Measurements from ENCODE around the gene FIBP. TPM values are rescaled to one million over a fixed set of nuclear protein-coding genes. Genes with fewer than 3 reads are reported as not detected.
A peak's percentile ranks its signal among the peaks of the same experiment; 100 is the strongest.

FIBP gene
- 105 TPM for polyA plus RNA-seq (2013, experiment 1 of 2)
- polyA plus RNA-seq (2013, experiment 2 of 2), result 106 TPM

DNA sequence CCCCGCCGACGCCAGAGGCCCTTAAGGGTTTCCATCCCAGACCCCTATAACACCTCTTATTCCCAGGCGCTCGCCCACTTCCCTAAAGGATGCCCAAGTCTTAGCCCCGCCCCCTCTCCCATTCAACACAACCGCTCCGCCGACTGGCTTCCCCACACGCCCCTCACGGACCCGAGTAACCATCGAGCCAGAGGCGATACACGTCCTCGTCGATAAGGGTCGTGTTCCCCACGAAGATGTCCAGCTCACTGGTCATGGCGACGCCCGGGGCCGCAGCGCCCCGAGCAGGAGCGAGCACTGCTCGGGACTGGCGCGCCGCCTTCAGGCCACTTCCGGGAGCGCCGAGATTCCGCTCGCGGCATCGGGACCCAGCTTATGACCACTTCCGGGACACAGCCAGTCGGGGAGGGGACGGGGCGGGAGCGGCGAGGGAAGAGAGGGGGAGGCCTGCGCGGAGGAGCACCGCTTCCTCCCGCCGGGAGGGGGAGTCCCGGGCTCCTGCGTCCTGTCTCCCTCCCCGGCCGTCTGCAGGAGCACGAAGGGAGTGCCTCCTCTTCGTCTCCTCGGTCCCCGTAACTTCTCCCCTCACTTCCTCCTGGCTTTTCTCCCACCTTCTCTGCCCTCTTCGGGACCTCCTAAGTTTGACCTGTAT lies at the start of gene FIBP:
Gene FIBP, minus strand, starts transcription at position 309 of the 652 bp plus-strand sequence. Its CDS starts 53 bp downstream, at position 256.
- Histone ChIP-seq H3K79me1 (replicated peaks; ENCODE audit: low read length, poor library complexity, severe bottlenecking) (peaks cover 23% of the 10 kb centered on the region), H3K14ac (ENCODE audit: low read length in 2 of 2) (peak within 1 kb of the TSS in 1 of 2 experiments; percentile 68), H3K27me3 (ENCODE audit: control insufficient read depth in 1 of 2, insufficient read depth in 1 of 2, low read length in 2 of 2) (no peaks in the 10 kb centered on the region), H3K4ac (ENCODE audit: low read depth in 1 of 2, low read length in 2 of 2) (peak within 1 kb of the TSS; percentile 72 to 82), H3K18ac (ENCODE audit: low read depth in 1 of 2, low read length in 2 of 2) (peak within 1 kb of the TSS; percentile 82 to 93), H2AK5ac (ENCODE audit: low read length, severe bottlenecking) (peak within 1 kb of the TSS; percentile 47), H3K4me3 (ENCODE audit: insufficient read depth in 1 of 2, low read depth in 1 of 2, low read length in 2 of 2) (peak within 1 kb of the TSS; percentile 70 to 87), H3K4me2 (ENCODE audit: low read length, poor library complexity, severe bottlenecking) (peak within 1 kb of the TSS; percentile 94), H2BK5ac (ENCODE audit: low read depth, low read length, poor library complexity, severe bottlenecking) (peak within 1 kb of the TSS; percentile 80), H4K8ac (ENCODE audit: low read length) (peak within 1 kb of the TSS; percentile 88), H2BK120ac (ENCODE audit: low read depth, low read length) (peak within 1 kb of the TSS; percentile 67), H2AFZ (ENCODE audit: low read depth, low read length) (peak within 1 kb of the TSS; percentile 33), H4K91ac (ENCODE audit: low read length) (peak within 1 kb of the TSS; percentile 95), H3K4me1 (ENCODE audit: control insufficient read depth, insufficient read depth, low read depth, low read length) (peaks cover 38% of the 10 kb centered on the region), H3K9me3 (ENCODE audit: control insufficient read depth, low read length) (no peaks in the 10 kb centered on the region), H2BK15ac (ENCODE audit: low read depth, poor library complexity, severe bottlenecking) (peak within 1 kb of the TSS; percentile 36), H3K23ac (ENCODE audit: low read length in 2 of 2) (peak within 1 kb of the TSS; percentile 43 to 45), H2BK12ac (ENCODE audit: low read length in 2 of 2) (peak within 1 kb of the TSS; percentile 41 to 74), H3K27ac (ENCODE audit: low read length, poor library complexity, severe bottlenecking) (peak within 1 kb of the TSS; percentile 98), H3K36me3 (ENCODE audit: control insufficient read depth in 1 of 2, insufficient read depth in 2 of 2, low read depth in 1 of 2, low read length in 2 of 2) (peaks cover 51 to 53% of the 10 kb centered on the region in 2 experiments), H3K9ac (ENCODE audit: low read length) (peak within 1 kb of the TSS; percentile 94)
- under 1% methylated on average over 44 of the region's 57 CpGs for WGBS
- DNase-seq, result peak; percentile 98

DNA sequence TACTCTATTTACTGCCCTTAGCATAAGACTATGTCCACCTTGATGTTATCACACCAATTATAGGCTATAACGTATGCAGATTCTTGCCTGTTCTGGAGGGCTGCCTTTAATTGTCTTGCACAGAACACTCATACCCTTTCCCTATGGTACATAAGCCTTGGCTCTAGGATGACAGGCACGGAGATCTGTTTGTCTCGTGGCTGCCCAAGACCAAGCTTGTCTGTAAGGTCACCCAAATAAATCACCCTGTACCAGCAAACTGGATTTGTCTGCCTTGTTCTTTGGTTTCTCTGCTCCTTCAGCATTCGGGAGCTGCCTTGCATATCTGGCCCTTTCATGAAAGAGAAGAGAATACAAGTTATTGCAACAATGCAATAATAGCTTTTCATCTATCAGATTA lies 49.5 kb upstream of the FIBP start:
- Histone ChIP-seq H3K4me1 (ENCODE audit: control insufficient read depth, insufficient read depth, low read depth, low read length) (peaks cover 2% of the 10 kb centered on the region), H3K18ac (ENCODE audit: low read depth in 1 of 2, low read length in 2 of 2) (no peak overlapping the region)

DNA sequence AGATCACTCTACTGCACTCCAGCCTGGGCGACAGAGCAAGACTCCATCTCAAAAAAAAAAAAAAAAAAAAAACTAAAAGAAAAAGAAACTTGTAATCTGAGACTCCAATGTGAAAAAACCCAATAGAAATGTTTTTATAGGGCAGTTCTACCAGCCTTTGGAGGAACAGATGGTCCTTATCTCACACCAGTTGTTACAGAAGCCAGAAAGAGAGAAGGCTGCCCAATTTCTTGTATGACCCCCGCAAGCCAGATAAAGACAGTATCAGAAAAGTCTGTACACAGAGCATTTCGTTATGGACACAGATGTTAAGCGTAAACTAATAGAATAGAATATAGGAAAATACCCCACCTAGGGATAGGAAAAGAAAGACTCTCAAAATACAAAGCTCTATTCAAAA lies 45.7 kb upstream of the FIBP start:
- Histone ChIP-seq H3K14ac (ENCODE audit: low read length in 2 of 2) (no peak overlapping the region), H3K9me3 (ENCODE audit: control insufficient read depth, low read length) (no peaks in the 10 kb centered on the region), H3K4me1 (ENCODE audit: control insufficient read depth, insufficient read depth, low read depth, low read length) (no peaks in the 10 kb centered on the region), H3K9ac (ENCODE audit: low read length) (no peak overlapping the region), H3K18ac (ENCODE audit: low read depth in 1 of 2, low read length in 2 of 2) (no peak overlapping the region), H2AFZ (ENCODE audit: low read depth, low read length) (no peak overlapping the region), H3K23ac (ENCODE audit: low read length in 2 of 2) (no peak overlapping the region), H3K27me3 (ENCODE audit: control insufficient read depth in 1 of 2, insufficient read depth in 1 of 2, low read length in 2 of 2) (no peaks in the 10 kb centered on the region), H2BK5ac (ENCODE audit: low read depth, low read length, poor library complexity, severe bottlenecking) (no peak overlapping the region), H2BK120ac (ENCODE audit: low read depth, low read length) (no peak overlapping the region), H3K27ac (ENCODE audit: low read length, poor library complexity, severe bottlenecking) (no peak overlapping the region), H4K91ac (ENCODE audit: low read length) (no peak overlapping the region), H2AK5ac (ENCODE audit: low read length, severe bottlenecking) (no peak overlapping the region), H3K4ac (ENCODE audit: low read depth in 1 of 2, low read length in 2 of 2) (no peak overlapping the region), H3K4me2 (ENCODE audit: low read length, poor library complexity, severe bottlenecking) (no peak overlapping the region), H3K79me1 (replicated peaks; ENCODE audit: low read length, poor library complexity, severe bottlenecking) (no peaks in the 10 kb centered on the region), H3K4me3 (ENCODE audit: insufficient read depth in 1 of 2, low read depth in 1 of 2, low read length in 2 of 2) (no peak overlapping the region), H3K36me3 (ENCODE audit: control insufficient read depth in 1 of 2, insufficient read depth in 2 of 2, low read depth in 1 of 2, low read length in 2 of 2) (no peaks in the 10 kb centered on the region), H2BK12ac (ENCODE audit: low read length in 2 of 2) (no peak overlapping the region), H2BK15ac (ENCODE audit: low read depth, poor library complexity, severe bottlenecking) (no peak overlapping the region), H4K8ac (ENCODE audit: low read length) (no peak overlapping the region)
- no peak for DNase-seq
- 100% methylated on average over 1 of the region's 4 CpGs for WGBS

More for the DNA sequence above, 49.5 kb upstream of the FIBP start:
- Histone ChIP-seq H3K4ac (ENCODE audit: low read depth in 1 of 2, low read length in 2 of 2) (no peak overlapping the region), H2BK12ac (ENCODE audit: low read length in 2 of 2) (no peak overlapping the region), H3K9me3 (ENCODE audit: control insufficient read depth, low read length) (no peaks in the 10 kb centered on the region), H4K91ac (ENCODE audit: low read length) (no peak overlapping the region), H3K4me3 (ENCODE audit: insufficient read depth in 1 of 2, low read depth in 1 of 2, low read length in 2 of 2) (no peak overlapping the region), H3K79me1 (replicated peaks; ENCODE audit: low read length, poor library complexity, severe bottlenecking) (no peaks in the 10 kb centered on the region), H3K9ac (ENCODE audit: low read length) (no peak overlapping the region), H3K27me3 (ENCODE audit: control insufficient read depth in 1 of 2, insufficient read depth in 1 of 2, low read length in 2 of 2) (no peaks in the 10 kb centered on the region), H3K4me2 (ENCODE audit: low read length, poor library complexity, severe bottlenecking) (no peak overlapping the region), H2BK5ac (ENCODE audit: low read depth, low read length, poor library complexity, severe bottlenecking) (no peak overlapping the region), H2BK120ac (ENCODE audit: low read depth, low read length) (no peak overlapping the region), H2AFZ (ENCODE audit: low read depth, low read length) (no peak overlapping the region), H3K27ac (ENCODE audit: low read length, poor library complexity, severe bottlenecking) (no peak overlapping the region), H4K8ac (ENCODE audit: low read length) (no peak overlapping the region), H3K23ac (ENCODE audit: low read length in 2 of 2) (no peak overlapping the region), H3K14ac (ENCODE audit: low read length in 2 of 2) (no peak overlapping the region), H3K36me3 (ENCODE audit: control insufficient read depth in 1 of 2, insufficient read depth in 2 of 2, low read depth in 1 of 2, low read length in 2 of 2) (no peaks in the 10 kb centered on the region), H2AK5ac (ENCODE audit: low read length, severe bottlenecking) (no peak overlapping the region), H2BK15ac (ENCODE audit: low read depth, poor library complexity, severe bottlenecking) (no peak overlapping the region)
- WGBS, result 55% methylated on average over 3 of the region's 4 CpGs
- DNase-seq, result no peak

DNA sequence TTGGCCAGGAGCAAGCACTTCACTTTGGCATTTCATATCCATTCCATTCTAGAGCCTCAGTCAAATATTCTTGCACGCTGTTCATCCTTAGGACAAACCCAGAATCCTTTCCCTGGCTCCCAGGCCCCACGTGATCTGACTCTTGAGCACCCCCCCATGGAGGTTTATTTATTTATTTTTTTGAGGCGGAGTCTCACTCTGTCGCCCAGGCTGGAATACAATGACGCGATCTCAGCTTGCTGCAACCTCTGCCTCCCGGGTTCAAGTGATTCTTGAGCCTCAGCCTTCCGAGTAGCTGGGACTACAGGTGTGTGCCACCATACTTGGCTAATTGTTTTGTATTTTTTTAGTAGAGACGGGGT lies 44.3 kb upstream of the FIBP start:
- Histone ChIP-seq H3K18ac (ENCODE audit: low read depth in 1 of 2, low read length in 2 of 2) (no peak overlapping the region), H2BK5ac (ENCODE audit: low read depth, low read length, poor library complexity, severe bottlenecking) (no peak overlapping the region), H2BK120ac (ENCODE audit: low read depth, low read length) (no peak overlapping the region), H3K9me3 (ENCODE audit: control insufficient read depth, low read length) (no peaks in the 10 kb centered on the region), H3K27ac (ENCODE audit: low read length, poor library complexity, severe bottlenecking) (no peak overlapping the region), H3K4me1 (ENCODE audit: control insufficient read depth, insufficient read depth, low read depth, low read length) (no peaks in the 10 kb centered on the region), H3K36me3 (ENCODE audit: control insufficient read depth in 1 of 2, insufficient read depth in 2 of 2, low read depth in 1 of 2, low read length in 2 of 2) (no peaks in the 10 kb centered on the region), H3K4ac (ENCODE audit: low read depth in 1 of 2, low read length in 2 of 2) (no peak overlapping the region), H3K9ac (ENCODE audit: low read length) (no peak overlapping the region), H2AFZ (ENCODE audit: low read depth, low read length) (no peak overlapping the region), H3K27me3 (ENCODE audit: control insufficient read depth in 1 of 2, insufficient read depth in 1 of 2, low read length in 2 of 2) (no peaks in the 10 kb centered on the region), H2AK5ac (ENCODE audit: low read length, severe bottlenecking) (no peak overlapping the region), H3K79me1 (replicated peaks; ENCODE audit: low read length, poor library complexity, severe bottlenecking) (no peaks in the 10 kb centered on the region), H2BK12ac (ENCODE audit: low read length in 2 of 2) (no peak overlapping the region), H4K91ac (ENCODE audit: low read length) (no peak overlapping the region), H3K14ac (ENCODE audit: low read length in 2 of 2) (no peak overlapping the region), H4K8ac (ENCODE audit: low read length) (no peak overlapping the region), H2BK15ac (ENCODE audit: low read depth, poor library complexity, severe bottlenecking) (no peak overlapping the region), H3K23ac (ENCODE audit: low read length in 2 of 2) (no peak overlapping the region), H3K4me3 (ENCODE audit: insufficient read depth in 1 of 2, low read depth in 1 of 2, low read length in 2 of 2) (no peak overlapping the region), H3K4me2 (ENCODE audit: low read length, poor library complexity, severe bottlenecking) (no peak overlapping the region)
- 63% methylated on average over 9 of the region's 9 CpGs for WGBS
- no peak for DNase-seq

Measured in mesenchymal stem cell (in vitro differentiated cells and primary cell).